Measurements from ENCODE around the gene CNTLN.
"Not testable (repeated sequence)": the region's sequence is repeated elsewhere in the genome, so short reads cannot be mapped to it uniquely, and the experiment has no call there.

- not testable (repeated sequence) for TF ChIP-seq POLR2A (IDR thresholded peaks at IDR 0.05; ENCODE audit: borderline replicate concordance, extremely low read depth, insufficient read depth, insufficient read length); CTCF (IDR thresholded peaks at IDR 0.05 in 2 of 3, conservative IDR thresholded peaks at IDR 0.05 in 1 of 3; ENCODE audit: borderline replicate concordance in 1 of 3, insufficient read depth in 1 of 3, low read depth in 2 of 3, low read length in 2 of 3); POLR2AphosphoS5 (IDR thresholded peaks at IDR 0.05; ENCODE audit: low read depth, low read length); TCF7L2 (IDR thresholded peaks at IDR 0.05; ENCODE audit: borderline replicate concordance, extremely low read depth, insufficient read depth, insufficient read length); YY1 (IDR thresholded peaks at IDR 0.05; ENCODE audit: extremely low read depth, insufficient replicate concordance, low read depth, low read length); REST (IDR thresholded peaks at IDR 0.05; ENCODE audit: low read depth); EZH2 (IDR thresholded peaks at IDR 0.05); EZH2phosphoT487 (IDR thresholded peaks at IDR 0.05; ENCODE audit: borderline replicate concordance); CEBPB (IDR thresholded peaks at IDR 0.05; ENCODE audit: low read depth); RAD21 (IDR thresholded peaks at IDR 0.05; ENCODE audit: low read depth); SRF (IDR thresholded peaks at IDR 0.05; ENCODE audit: low read depth); SIN3A (IDR thresholded peaks at IDR 0.05; ENCODE audit: low read depth)
Observed at GRCh38 chr9:17268531-17269188, 133.8 kb downstream of the CNTLN start.

All from HCT116 (cell line).